Measurements from ENCODE around the gene AXL. TPM values are rescaled to one million over a fixed set of nuclear protein-coding genes. Genes with fewer than 3 reads are reported as not detected.

Gene AXL
- total and polyA plus RNA-seq, 2 of the 13 experiments (the other 11 are each of a cell fraction or from before 2014, with no cell fraction given), result 0.71 to 5.9 TPM

DNA sequence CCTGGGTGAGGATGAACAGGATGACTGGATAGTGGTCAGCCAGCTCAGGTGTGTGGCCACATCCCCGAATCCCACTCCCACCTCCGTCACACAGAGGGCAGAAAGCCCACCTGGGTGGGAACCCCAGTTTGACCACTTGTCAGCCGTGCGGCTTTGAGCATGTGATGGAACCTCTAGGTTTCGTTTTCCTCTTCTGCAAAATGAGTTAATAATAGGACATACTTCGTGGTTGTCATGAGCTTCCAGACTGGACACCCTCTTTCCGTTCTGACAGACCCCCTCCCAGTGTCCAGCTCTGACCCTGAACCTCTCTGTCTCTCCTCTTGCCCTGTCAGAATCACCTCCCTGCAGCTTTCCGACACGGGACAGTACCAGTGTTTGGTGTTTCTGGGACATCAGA is 1.8 kb downstream of the AXL start:
- H3K27me3 ChIP-seq (ENCODE audit: control insufficient read depth in 1 of 2, insufficient read depth in 2 of 2, low read length in 2 of 2), result peaks cover 0 to 4% of the 10 kb centered on the region in 2 experiments; a peak in 1 of 5 replicates
- no peaks in the 10 kb centered on the region for H3K9me3 ChIP-seq (ENCODE audit: low read length)
- CTCF ChIA-PET (ENCODE audit: low intra/inter-chr PET ratio, low total read pairs), result no interaction called here
- BruUV-seq (replicated peaks), result no TSS peak
- WGBS (ENCODE audit: low lambda C conversion rate), result 79% methylated on average over 9 of the region's 9 CpGs
- POLR2A ChIA-PET, result interaction anchor here (1.2 to 3.0 kb wide), 2 partner anchors 42 to 218 kb away, joined by 3 to 10 read pairs; partner anchors contain the start of gene HNRNPUL1
- H3K4me1 ChIP-seq (ENCODE audit: insufficient read depth, low read length), result peaks cover 69% of the 10 kb centered on the region
- H3K4me2 ChIP-seq (ENCODE audit: low read depth, low read length), result no peak overlapping the region
- no peak overlapping the region; a peak in 1 of 6 replicates for H3K4me3 ChIP-seq (replicated peaks in 1 of 3; ENCODE audit: insufficient read depth in 1 of 3, low read depth in 2 of 3, low read length in 3 of 3)
- DNase-seq (ENCODE audit: low spot score) (no peak), FAIRE-seq (no peak), ATAC-seq (no peak)
- H3K27ac ChIP-seq (ENCODE audit: extremely low read length, insufficient read depth, low read length), result no peak overlapping the region
- H3K36me3 ChIP-seq (replicated peaks in 1 of 2; ENCODE audit: control insufficient read depth in 1 of 2, insufficient read depth in 2 of 2, low read length in 2 of 2), result no peaks in the 10 kb centered on the region
- in situ Hi-C loops (cut with HindIII; ENCODE audit: extremely low pct_ligation_motif_present, low pct_unique_long_range_greater_than_20kb) (no loop called here), intact Hi-C loops (cut with micrococcal nuclease; ENCODE audit: unreplicated experiment) (no loop called here)
- H3K79me2 ChIP-seq (ENCODE audit: insufficient read depth, low read length), result no peaks in the 10 kb centered on the region
- no peak for TF ChIP-seq HIVEP1 (CRISPR knock-in tag; IDR thresholded peaks at IDR 0.05)
- TF ChIP-seq ZNF878 (CRISPR knock-in tag; IDR thresholded peaks at IDR 0.05), result no peak
- TF ChIP-seq, protein P1, sequence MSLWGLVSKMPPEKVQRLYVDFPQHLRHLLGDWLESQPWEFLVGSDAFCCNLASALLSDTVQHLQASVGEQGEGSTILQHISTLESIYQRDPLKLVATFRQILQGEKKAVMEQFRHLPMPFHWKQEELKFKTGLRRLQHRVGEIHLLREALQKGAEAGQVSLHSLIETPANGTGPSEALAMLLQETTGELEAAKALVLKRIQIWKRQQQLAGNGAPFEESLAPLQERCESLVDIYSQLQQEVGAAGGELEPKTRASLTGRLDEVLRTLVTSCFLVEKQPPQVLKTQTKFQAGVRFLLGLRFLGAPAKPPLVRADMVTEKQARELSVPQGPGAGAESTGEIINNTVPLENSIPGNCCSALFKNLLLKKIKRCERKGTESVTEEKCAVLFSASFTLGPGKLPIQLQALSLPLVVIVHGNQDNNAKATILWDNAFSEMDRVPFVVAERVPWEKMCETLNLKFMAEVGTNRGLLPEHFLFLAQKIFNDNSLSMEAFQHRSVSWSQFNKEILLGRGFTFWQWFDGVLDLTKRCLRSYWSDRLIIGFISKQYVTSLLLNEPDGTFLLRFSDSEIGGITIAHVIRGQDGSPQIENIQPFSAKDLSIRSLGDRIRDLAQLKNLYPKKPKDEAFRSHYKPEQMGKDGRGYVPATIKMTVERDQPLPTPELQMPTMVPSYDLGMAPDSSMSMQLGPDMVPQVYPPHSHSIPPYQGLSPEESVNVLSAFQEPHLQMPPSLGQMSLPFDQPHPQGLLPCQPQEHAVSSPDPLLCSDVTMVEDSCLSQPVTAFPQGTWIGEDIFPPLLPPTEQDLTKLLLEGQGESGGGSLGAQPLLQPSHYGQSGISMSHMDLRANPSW (CRISPR knock-in tag; IDR thresholded peaks at IDR 0.05; ENCODE audit: borderline replicate concordance), result no peak
- no peak for TF ChIP-seq ZNF230 (CRISPR knock-in tag; IDR thresholded peaks at IDR 0.05)
- TF ChIP-seq ZFP36L2 (CRISPR knock-in tag; IDR thresholded peaks at IDR 0.05), result no peak
- no peak for TF ChIP-seq ZNF234 (CRISPR knock-in tag; conservative IDR thresholded peaks at IDR 0.05)
- no peak for TF ChIP-seq MED1 (CRISPR knock-in tag; IDR thresholded peaks at IDR 0.05)
- TF ChIP-seq, protein P2, sequence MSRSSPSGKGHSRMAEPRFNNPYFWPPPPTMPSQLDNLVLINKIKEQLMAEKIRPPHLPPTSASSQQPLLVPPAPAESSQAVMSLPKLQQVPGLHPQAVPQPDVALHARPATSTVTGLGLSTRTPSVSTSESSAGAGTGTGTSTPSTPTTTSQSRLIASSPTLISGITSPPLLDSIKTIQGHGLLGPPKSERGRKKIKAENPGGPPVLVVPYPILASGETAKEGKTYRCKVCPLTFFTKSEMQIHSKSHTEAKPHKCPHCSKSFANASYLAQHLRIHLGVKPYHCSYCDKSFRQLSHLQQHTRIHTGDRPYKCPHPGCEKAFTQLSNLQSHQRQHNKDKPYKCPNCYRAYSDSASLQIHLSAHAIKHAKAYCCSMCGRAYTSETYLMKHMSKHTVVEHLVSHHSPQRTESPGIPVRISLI (CRISPR knock-in tag; IDR thresholded peaks at IDR 0.05; ENCODE audit: borderline replicate concordance), result no peak
- TF ChIP-seq ZNF12 (CRISPR knock-in tag; IDR thresholded peaks at IDR 0.05), result no peak
- TF ChIP-seq, protein P3, sequence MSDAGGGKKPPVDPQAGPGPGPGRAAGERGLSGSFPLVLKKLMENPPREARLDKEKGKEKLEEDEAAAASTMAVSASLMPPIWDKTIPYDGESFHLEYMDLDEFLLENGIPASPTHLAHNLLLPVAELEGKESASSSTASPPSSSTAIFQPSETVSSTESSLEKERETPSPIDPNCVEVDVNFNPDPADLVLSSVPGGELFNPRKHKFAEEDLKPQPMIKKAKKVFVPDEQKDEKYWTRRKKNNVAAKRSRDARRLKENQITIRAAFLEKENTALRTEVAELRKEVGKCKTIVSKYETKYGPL (CRISPR knock-in tag; IDR thresholded peaks at IDR 0.05), result no peak
- TF ChIP-seq, protein P4, sequence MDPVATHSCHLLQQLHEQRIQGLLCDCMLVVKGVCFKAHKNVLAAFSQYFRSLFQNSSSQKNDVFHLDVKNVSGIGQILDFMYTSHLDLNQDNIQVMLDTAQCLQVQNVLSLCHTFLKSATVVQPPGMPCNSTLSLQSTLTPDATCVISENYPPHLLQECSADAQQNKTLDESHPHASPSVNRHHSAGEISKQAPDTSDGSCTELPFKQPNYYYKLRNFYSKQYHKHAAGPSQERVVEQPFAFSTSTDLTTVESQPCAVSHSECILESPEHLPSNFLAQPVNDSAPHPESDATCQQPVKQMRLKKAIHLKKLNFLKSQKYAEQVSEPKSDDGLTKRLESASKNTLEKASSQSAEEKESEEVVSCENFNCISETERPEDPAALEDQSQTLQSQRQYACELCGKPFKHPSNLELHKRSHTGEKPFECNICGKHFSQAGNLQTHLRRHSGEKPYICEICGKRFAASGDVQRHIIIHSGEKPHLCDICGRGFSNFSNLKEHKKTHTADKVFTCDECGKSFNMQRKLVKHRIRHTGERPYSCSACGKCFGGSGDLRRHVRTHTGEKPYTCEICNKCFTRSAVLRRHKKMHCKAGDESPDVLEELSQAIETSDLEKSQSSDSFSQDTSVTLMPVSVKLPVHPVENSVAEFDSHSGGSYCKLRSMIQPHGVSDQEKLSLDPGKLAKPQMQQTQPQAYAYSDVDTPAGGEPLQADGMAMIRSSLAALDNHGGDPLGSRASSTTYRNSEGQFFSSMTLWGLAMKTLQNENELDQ (CRISPR knock-in tag; IDR thresholded peaks at IDR 0.05; ENCODE audit: borderline replicate concordance), result no peak
- no peak for TF ChIP-seq POLR2AphosphoS2 (IDR thresholded peaks at IDR 0.05; ENCODE audit: low read depth, low read length)
- TF ChIP-seq, protein P5, sequence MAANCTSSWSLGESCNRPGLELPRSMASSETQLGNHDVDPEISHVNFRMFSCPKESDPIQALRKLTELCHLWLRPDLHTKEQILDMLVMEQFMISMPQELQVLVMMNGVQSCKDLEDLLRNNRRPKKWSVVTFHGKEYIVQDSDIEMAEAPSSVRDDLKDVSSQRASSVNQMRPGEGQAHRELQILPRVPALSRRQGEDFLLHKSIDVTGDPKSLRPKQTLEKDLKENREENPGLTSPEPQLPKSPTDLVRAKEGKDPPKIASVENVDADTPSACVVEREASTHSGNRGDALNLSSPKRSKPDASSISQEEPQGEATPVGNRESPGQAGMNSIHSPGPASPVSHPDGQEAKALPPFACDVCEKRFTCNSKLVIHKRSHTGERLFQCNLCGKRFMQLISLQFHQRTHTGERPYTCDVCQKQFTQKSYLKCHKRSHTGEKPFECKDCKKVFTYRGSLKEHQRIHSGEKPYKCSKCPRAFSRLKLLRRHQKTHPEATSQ (CRISPR knock-in tag; IDR thresholded peaks at IDR 0.05; ENCODE audit: borderline replicate concordance), result no peak
- TF ChIP-seq, protein P6, sequence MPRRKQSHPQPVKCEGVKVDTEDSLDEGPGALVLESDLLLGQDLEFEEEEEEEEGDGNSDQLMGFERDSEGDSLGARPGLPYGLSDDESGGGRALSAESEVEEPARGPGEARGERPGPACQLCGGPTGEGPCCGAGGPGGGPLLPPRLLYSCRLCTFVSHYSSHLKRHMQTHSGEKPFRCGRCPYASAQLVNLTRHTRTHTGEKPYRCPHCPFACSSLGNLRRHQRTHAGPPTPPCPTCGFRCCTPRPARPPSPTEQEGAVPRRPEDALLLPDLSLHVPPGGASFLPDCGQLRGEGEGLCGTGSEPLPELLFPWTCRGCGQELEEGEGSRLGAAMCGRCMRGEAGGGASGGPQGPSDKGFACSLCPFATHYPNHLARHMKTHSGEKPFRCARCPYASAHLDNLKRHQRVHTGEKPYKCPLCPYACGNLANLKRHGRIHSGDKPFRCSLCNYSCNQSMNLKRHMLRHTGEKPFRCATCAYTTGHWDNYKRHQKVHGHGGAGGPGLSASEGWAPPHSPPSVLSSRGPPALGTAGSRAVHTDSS (CRISPR knock-in tag; conservative IDR thresholded peaks at IDR 0.05), result no peak
- no peak overlapping the region for H3K9ac ChIP-seq (ENCODE audit: insufficient read depth, low read depth, low read length)
- H2AFZ ChIP-seq (ENCODE audit: low read length), result no peak overlapping the region
- no peaks in the 10 kb centered on the region for H4K20me1 ChIP-seq (ENCODE audit: insufficient read depth, low read length)

Data from HepG2 (cell line).